HL-60 (cell line): Measurements from ENCODE around the gene AK8.

Experiments used
- DNase-seq, 2 experiments: peaks; one replicate each; pipeline ENCODE4 v3.0.0-alpha.2; 2010 to 2020; ENCODE audit warnings: low read depth in 1 of 2, low spot score in 1 of 2
- H3K27ac ChIP-seq: fragments of 250-450 bp; sonication (Bioruptor Pico); replicated peaks from 2 replicates; pipeline ENCODE4 v1.5.1; 2020; ENCODE audit warnings: mild to moderate bottlenecking, moderate library complexity
- H3K27me3 ChIP-seq: fragments of 250-450 bp; sonication (Bioruptor Pico); 2 replicates; pipeline ENCODE4 v1.5.1; 2021; ENCODE audit warnings: mild to moderate bottlenecking, moderate library complexity; ENCODE audit not compliant: insufficient read depth, poor library complexity, severe bottlenecking
- H3K4me3 ChIP-seq: replicated peaks from 2 replicates; pipeline ENCODE4 v1.5.1; 2011; ENCODE audit warnings: mild to moderate bottlenecking, control low read depth, low read length; ENCODE audit not compliant: insufficient read depth
- GABPA ChIP-seq: IDR thresholded peaks from 2 replicates; pipeline ENCODE4 v1.6.1; 2012; ENCODE audit warnings: low read depth
- POLR2AphosphoS5 ChIP-seq: IDR thresholded peaks from 2 replicates; pipeline ENCODE4 v1.6.1; 2012; ENCODE audit warnings: low read depth
- REST ChIP-seq: IDR thresholded peaks from 2 replicates; pipeline ENCODE4 v1.6.1; 2012; ENCODE audit warnings: low read depth; ENCODE audit not compliant: insufficient replicate concordance
- SPI1 ChIP-seq: IDR thresholded peaks from 2 replicates; pipeline ENCODE4 v1.6.1; 2012; ENCODE audit warnings: low read depth, mild to moderate bottlenecking, borderline replicate concordance
- TF ChIP-seq, protein P1 (sequence below): IDR thresholded peaks from one replicate; pipeline ENCODE4 v1.5.1; 2011; ENCODE audit warnings: low read length, control low read depth, inconsistent platforms; ENCODE audit not compliant: insufficient read depth

Gene AK8

DNA sequence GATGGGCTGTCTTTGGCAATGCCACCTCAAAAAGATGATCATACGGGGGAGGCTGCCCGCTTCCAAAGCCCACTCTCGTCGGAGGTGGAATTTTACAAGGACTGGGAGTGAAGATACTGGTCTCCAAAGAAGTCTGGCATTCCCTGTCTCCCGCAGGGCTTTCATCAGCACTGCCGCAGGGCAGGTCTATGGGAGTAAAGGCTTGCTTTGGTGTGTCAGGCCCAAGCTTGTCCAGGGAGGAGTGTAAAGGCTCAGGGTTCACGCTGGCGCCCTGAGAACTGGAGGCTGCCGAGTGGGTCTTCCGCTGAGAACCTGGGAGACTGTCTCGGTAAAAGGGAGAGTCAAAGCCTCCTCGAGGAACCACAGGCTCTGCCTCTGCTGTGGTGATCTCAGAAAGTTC, 27.6 kb upstream of the AK8 start:
- TF ChIP-seq POLR2AphosphoS5 (no peak), REST (no peak), SPI1 (no peak)
- TF ChIP-seq, protein P1, sequence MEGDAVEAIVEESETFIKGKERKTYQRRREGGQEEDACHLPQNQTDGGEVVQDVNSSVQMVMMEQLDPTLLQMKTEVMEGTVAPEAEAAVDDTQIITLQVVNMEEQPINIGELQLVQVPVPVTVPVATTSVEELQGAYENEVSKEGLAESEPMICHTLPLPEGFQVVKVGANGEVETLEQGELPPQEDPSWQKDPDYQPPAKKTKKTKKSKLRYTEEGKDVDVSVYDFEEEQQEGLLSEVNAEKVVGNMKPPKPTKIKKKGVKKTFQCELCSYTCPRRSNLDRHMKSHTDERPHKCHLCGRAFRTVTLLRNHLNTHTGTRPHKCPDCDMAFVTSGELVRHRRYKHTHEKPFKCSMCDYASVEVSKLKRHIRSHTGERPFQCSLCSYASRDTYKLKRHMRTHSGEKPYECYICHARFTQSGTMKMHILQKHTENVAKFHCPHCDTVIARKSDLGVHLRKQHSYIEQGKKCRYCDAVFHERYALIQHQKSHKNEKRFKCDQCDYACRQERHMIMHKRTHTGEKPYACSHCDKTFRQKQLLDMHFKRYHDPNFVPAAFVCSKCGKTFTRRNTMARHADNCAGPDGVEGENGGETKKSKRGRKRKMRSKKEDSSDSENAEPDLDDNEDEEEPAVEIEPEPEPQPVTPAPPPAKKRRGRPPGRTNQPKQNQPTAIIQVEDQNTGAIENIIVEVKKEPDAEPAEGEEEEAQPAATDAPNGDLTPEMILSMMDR: no peak
- Histone ChIP-seq H3K27me3 (no peaks in the 10 kb centered on the region), H3K4me3 (no peak overlapping the region), H3K27ac (no peak overlapping the region)
- no peak for DNase-seq

GRCh38 chr9:132903574-132904492, 25.7 kb upstream of the AK8 start:
- DNase-seq: no peak
- no peak overlapping the region for H3K27ac ChIP-seq
- H3K27me3 ChIP-seq: no peaks in the 10 kb centered on the region
- TF ChIP-seq REST: no peak
- TF ChIP-seq SPI1: no peak
- TF ChIP-seq, protein P1: no peak
- no peak for TF ChIP-seq GABPA
- TF ChIP-seq POLR2AphosphoS5: no peak
- H3K4me3 ChIP-seq: no peak overlapping the region

GRCh38 chr9:132901858-132902831, 24.1 kb upstream of the AK8 start:
- Histone ChIP-seq H3K27ac (no peak overlapping the region), H3K4me3 (no peak overlapping the region), H3K27me3 (no peaks in the 10 kb centered on the region)
- TF ChIP-seq, protein P1: peak; percentile 87
- TF ChIP-seq GABPA (no peak), REST (no peak)
- DNase-seq: peak; percentile 66 to 74
